BLaER1 treated with 17β-estradiol and CSF1 and Interleukin-3, amounts not matched to agents 10 nM and 100 nM (cell line): ENCODE data around the gene POU3F1.

Experiments
- H3K27ac ChIP-seq, 11 experiments: shearing (Covaris generic); formaldehyde crosslinking; 2 replicates each; pipeline ENCODE4 v1.8.1; 2022
- H3K27me3 ChIP-seq, 11 experiments: shearing (Covaris generic); formaldehyde crosslinking; 2 replicates each; pipeline ENCODE4 v1.8.1; 2022
- H3K36me3 ChIP-seq, 11 experiments: shearing (Covaris generic); formaldehyde crosslinking; 2 replicates each; pipeline ENCODE4 v1.8.1; 2022
- H3K4me1 ChIP-seq, 10 experiments: shearing (Covaris generic); formaldehyde crosslinking; 2 replicates each; pipeline ENCODE4 v1.8.1; 2022
- H3K4me2 ChIP-seq, 11 experiments: shearing (Covaris generic); formaldehyde crosslinking; 2 replicates each; pipeline ENCODE4 v1.8.1; 2022
- H3K4me3 ChIP-seq, 10 experiments: shearing (Covaris generic); formaldehyde crosslinking; 2 replicates each; pipeline ENCODE4 v1.8.1; 2022
- H3K9ac ChIP-seq, 11 experiments: shearing (Covaris generic); formaldehyde crosslinking; 2 replicates each; pipeline ENCODE4 v1.8.1; 2022
- H3K9me3 ChIP-seq, 11 experiments: shearing (Covaris generic); formaldehyde crosslinking; replicated peaks in 1 of 11; 2 replicates each; pipeline ENCODE4 v1.8.1; 2022
- H4K20me1 ChIP-seq, 11 experiments: shearing (Covaris generic); formaldehyde crosslinking; 2 replicates each; pipeline ENCODE4 v1.8.1; 2022
- Cebpa-rat ChIP-seq, 11 experiments: shearing (Covaris generic); IDR thresholded peaks; 2 replicates each; pipeline ENCODE4 v1.8.1; 2022

Gene POU3F1

DNA sequence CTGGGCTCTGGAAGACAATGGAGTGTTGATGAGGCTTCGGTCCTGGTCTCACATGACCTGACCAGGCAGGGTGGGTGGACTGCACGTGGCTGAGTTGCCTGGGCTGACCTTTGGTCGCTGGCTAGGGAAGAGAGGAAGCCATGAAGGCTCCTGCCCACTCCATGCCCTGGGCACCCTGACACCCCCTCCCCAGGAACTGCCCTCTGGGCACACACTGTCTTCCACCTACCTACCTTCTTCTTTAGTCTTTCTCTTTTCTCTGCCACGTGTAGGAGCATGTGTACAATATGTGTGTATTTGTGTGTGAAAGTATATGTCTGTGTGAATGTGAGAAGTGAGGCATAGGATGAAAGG is 15.1 kb downstream of the POU3F1 start:
- Histone ChIP-seq H3K4me1 (peaks cover 40 to 75% (median 60%) of the 10 kb centered on the region in 10 experiments), H3K4me3 (no peak overlapping the region), H3K27ac (peak overlapping the region in 5 of 11 experiments; percentile 72 to 77 (median 74); a peak in 7 of 22 replicates), H3K9me3 (no peaks in the 10 kb centered on the region), H3K9ac (peak overlapping the region in 1 of 11 experiments; percentile 60; a peak in 1 of 22 replicates), H3K4me2 (peak overlapping the region in 10 of 11 experiments; percentile 82 to 97 (median 93); a peak in 18 of 22 replicates), H3K36me3 (peaks cover 0 to 14% (median 1%) of the 10 kb centered on the region in 11 experiments; a peak in 6 of 22 replicates), H4K20me1 (peaks cover 0 to 36% (median 7%) of the 10 kb centered on the region in 11 experiments; a peak in 12 of 22 replicates), H3K27me3 (no peaks in the 10 kb centered on the region)
- TF ChIP-seq Cebpa-rat (IDR thresholded peaks at IDR 0.05), result no peak

GRCh38 chr1:38030596-38031512 is 15.7 kb downstream of the POU3F1 start:
- Histone ChIP-seq H3K4me1 (peaks cover 46 to 81% (median 66%) of the 10 kb centered on the region in 10 experiments), H3K36me3 (peaks cover 4 to 20% (median 8%) of the 10 kb centered on the region in 11 experiments; a peak in 20 of 22 replicates), H3K9me3 (no peaks in the 10 kb centered on the region), H3K9ac (peak overlapping the region; percentile 40 to 62 (median 55); a peak in 21 of 22 replicates), H4K20me1 (peaks cover 0 to 42% (median 12%) of the 10 kb centered on the region in 11 experiments; a peak in 13 of 22 replicates), H3K4me3 (peak overlapping the region in 5 of 10 experiments; percentile 3 to 51 (median 28); a peak in 7 of 20 replicates), H3K27me3 (no peaks in the 10 kb centered on the region), H3K4me2 (peak overlapping the region; percentile 82 to 97 (median 93)), H3K27ac (peak overlapping the region in 10 of 11 experiments; percentile 49 to 77 (median 72); a peak in 19 of 22 replicates)
- no peak for TF ChIP-seq Cebpa-rat (IDR thresholded peaks at IDR 0.05)

- peak overlapping the region in 10 of 11 experiments; percentile 49 to 77 (median 72); a peak in 21 of 22 replicates for H3K27ac ChIP-seq
- H3K4me2 ChIP-seq, result peak overlapping the region; percentile 82 to 97 (median 93)
- H3K9me3 ChIP-seq, result no peaks in the 10 kb centered on the region
- no peaks in the 10 kb centered on the region for H3K27me3 ChIP-seq
- H3K9ac ChIP-seq, result peak overlapping the region; percentile 40 to 62 (median 55)
- peaks cover 14 to 30% (median 17%) of the 10 kb centered on the region in 11 experiments for H3K36me3 ChIP-seq
- no peak for TF ChIP-seq Cebpa-rat (IDR thresholded peaks at IDR 0.05)
- peak overlapping the region in 6 of 10 experiments; percentile 3 to 51 (median 28); a peak in 7 of 20 replicates for H3K4me3 ChIP-seq
- peaks cover 46 to 89% (median 66%) of the 10 kb centered on the region in 10 experiments for H3K4me1 ChIP-seq
- peaks cover 0 to 52% (median 20%) of the 10 kb centered on the region in 11 experiments; a peak in 14 of 22 replicates for H4K20me1 ChIP-seq
Observed at GRCh38 chr1:38029685-38030511, 16.7 kb downstream of the POU3F1 start.

DNA sequence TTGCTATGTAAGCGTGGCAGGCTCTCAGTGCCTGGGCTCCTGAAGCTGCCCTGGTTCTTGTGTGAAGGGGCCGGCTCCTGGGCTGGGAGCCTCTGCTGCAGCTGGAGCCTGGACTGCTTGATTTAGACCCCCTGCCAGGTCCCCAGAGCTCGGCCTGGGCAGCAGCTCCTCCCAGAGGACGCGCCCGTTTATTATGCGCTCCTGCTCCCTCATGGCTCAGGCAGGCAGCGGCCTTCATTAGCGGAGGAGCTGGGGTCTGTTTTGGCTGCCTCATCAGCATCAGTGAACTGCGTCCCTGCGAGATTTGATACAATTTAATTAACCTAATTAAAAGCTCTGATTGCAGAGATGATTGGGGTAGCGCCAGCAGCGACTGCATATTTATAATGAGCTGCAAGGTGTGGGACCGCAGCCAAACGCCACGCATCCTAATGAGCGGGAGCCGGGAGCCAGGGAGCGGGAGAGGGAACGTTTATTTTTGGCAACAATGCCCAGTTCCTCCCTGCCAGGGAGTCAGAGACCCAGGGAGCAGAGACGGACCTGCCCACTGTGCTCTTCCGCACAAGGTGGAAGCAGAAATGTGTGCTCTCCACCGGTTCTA is 17.4 kb downstream of the POU3F1 start:
- 0 out of 20 replicates have a peak overlapping the region, but pooled peaks of 1 of the 10 experiments have one; percentile 51 for H3K4me3 ChIP-seq
- peak overlapping the region in 10 of 11 experiments; percentile 49 to 77 (median 72); a peak in 20 of 22 replicates for H3K27ac ChIP-seq
- peak overlapping the region; percentile 40 to 62 (median 55); a peak in 20 of 22 replicates for H3K9ac ChIP-seq

DNA sequence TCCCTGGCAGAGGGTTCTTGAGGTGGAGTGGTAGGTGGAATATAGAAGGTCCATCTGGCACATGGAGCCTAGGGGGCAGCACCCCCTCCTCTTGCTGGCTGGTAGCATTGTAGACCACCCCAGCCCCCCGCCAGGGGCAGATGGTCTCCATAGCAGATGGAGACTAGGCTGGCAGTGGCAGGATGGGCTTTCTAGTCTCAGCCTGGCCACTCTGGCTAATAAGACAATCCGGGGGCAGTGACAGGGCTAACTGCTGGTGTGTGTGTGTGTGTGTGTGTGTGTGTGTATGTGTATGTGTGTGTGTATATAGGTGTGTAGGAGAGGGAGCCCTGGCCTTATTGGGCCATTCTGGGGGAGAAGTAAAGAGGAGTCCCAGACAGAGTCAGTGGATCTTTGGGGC is 17.9 kb downstream of the POU3F1 start:
- H3K4me1 ChIP-seq, result peaks cover 46 to 82% (median 58%) of the 10 kb centered on the region in 10 experiments
- no peak overlapping the region for H3K4me3 ChIP-seq
- peak overlapping the region in 6 of 11 experiments; percentile 9 to 60 (median 48); a peak in 5 of 22 replicates for H3K9ac ChIP-seq
- peaks cover 26 to 42% (median 28%) of the 10 kb centered on the region in 11 experiments for H3K36me3 ChIP-seq
- peaks cover 0 to 53% (median 20%) of the 10 kb centered on the region in 11 experiments; a peak in 14 of 22 replicates for H4K20me1 ChIP-seq
- H3K9me3 ChIP-seq, result no peaks in the 10 kb centered on the region
- no peak for TF ChIP-seq Cebpa-rat (IDR thresholded peaks at IDR 0.05)
- H3K4me2 ChIP-seq, result peak overlapping the region; percentile 82 to 97 (median 93); a peak in 19 of 22 replicates
- no peaks in the 10 kb centered on the region for H3K27me3 ChIP-seq
- H3K27ac ChIP-seq, result peak overlapping the region in 8 of 11 experiments; percentile 62 to 77 (median 74); a peak in 13 of 22 replicates

More for the DNA sequence above, 17.4 kb downstream of the POU3F1 start:
- H4K20me1 ChIP-seq, result peaks cover 0 to 53% (median 20%) of the 10 kb centered on the region in 11 experiments; a peak in 14 of 22 replicates
- peak overlapping the region; percentile 82 to 97 (median 93) for H3K4me2 ChIP-seq
- no peaks in the 10 kb centered on the region for H3K27me3 ChIP-seq
- H3K9me3 ChIP-seq, result no peaks in the 10 kb centered on the region
- H3K4me1 ChIP-seq, result peaks cover 46 to 87% (median 64%) of the 10 kb centered on the region in 10 experiments
- no peak for TF ChIP-seq Cebpa-rat (IDR thresholded peaks at IDR 0.05)
- H3K36me3 ChIP-seq, result peaks cover 21 to 37% (median 23%) of the 10 kb centered on the region in 11 experiments

DNA sequence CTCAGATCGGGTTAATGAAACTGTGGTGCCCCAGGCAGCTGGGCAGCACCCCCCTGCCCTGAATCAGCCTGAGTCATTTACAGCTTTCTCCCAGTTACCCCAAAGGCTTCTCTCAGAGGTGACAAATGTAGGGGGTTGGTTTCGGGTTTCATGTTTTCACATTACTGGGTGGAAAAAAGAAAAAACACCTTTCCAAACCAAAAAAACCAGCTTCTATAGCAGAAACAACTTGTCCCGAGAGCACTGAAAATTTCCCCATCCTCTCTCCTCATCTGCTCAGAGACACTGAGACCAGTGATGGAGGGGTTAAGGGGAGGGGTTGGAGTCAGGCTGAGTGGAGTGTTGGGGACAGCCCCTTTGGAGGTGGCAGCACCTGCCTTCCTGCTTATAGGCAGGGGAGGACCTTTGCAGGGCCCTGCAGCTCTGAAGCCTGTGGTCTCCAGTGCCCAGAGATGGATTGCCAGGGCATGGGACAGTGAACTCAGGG is 18.4 kb downstream of the POU3F1 start:
- peak overlapping the region in 4 of 11 experiments; percentile 7 to 44 (median 30); a peak in 5 of 22 replicates for H3K9ac ChIP-seq
- TF ChIP-seq Cebpa-rat (IDR thresholded peaks at IDR 0.05), result no peak
- peak overlapping the region in 9 of 11 experiments; percentile 82 to 97 (median 91); a peak in 15 of 22 replicates for H3K4me2 ChIP-seq
- peaks cover 31 to 47% (median 33%) of the 10 kb centered on the region in 11 experiments for H3K36me3 ChIP-seq
- peaks cover 46 to 77% (median 56%) of the 10 kb centered on the region in 10 experiments for H3K4me1 ChIP-seq
- no peaks in the 10 kb centered on the region for H3K9me3 ChIP-seq
- peak overlapping the region in 2 of 11 experiments; percentile 73 to 77; a peak in 1 of 22 replicates for H3K27ac ChIP-seq
- H3K27me3 ChIP-seq, result no peaks in the 10 kb centered on the region
- H3K4me3 ChIP-seq, result no peak overlapping the region
- H4K20me1 ChIP-seq, result peaks cover 0 to 54% (median 20%) of the 10 kb centered on the region in 11 experiments; a peak in 14 of 22 replicates
